ENCODE measurements around the gene FGF8. TPM values are rescaled to one million over a fixed set of nuclear protein-coding genes. Genes with fewer than 3 reads are reported as not detected.
A peak's percentile ranks its signal among the peaks of the same experiment; 100 is the strongest.

Gene FGF8
- total and polyA plus RNA-seq, 4 experiments from 2014 or later, result not detected

GRCh38 chr10:101769541-101770180 lies 6.3 kb downstream of the FGF8 start:
- no peaks in the 10 kb centered on the region for H3K36me3 Mint-ChIP-seq

DNA sequence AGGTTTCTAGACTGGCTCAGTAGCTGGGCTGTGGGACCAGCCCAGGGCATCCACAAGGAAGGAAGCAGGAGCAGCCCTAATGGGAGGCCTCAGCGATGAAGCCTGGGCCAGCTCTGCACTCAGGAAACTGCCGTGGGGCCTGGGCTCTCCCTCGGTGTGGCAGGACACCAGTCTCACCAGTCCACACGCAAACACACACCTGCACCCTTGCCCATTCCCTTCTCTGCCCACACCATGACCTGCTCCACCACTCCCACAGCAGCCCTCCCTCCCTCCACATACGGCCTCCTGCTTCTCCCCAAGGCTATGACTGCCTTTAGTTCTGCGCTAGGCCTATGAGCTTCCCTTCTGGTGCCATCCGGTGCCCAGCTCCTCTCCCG lies 7.1 kb downstream of the FGF8 start:
- no peak overlapping the region for H3K27ac Mint-ChIP-seq

More at GRCh38 chr10:101769541-101770180, 6.3 kb downstream of the FGF8 start:
- no peak overlapping the region for H3K4me3 Mint-ChIP-seq
- H3K27ac Mint-ChIP-seq, result peak overlapping the region in 1 of 7 donors; percentile 2
- H3K9me3 Mint-ChIP-seq, result peaks cover 0 to 1% (median 0%) of the 10 kb centered on the region in 8 donors
- H3K4me1 Mint-ChIP-seq, result peaks cover 9 to 20% (median 12%) of the 10 kb centered on the region in 4 donors
- Histone ChIP-seq H3K27ac (ENCODE audit: low read depth, low read length) (no peak overlapping the region), H3K4me3 (ENCODE audit: low read length in 2 of 2) (no peak overlapping the region), H3K9me3 (ENCODE audit: control insufficient read depth in 1 of 2, low read length in 2 of 2) (no peaks in the 10 kb centered on the region), H3K27me3 (ENCODE audit: insufficient read depth, low read length) (peaks cover 24% of the 10 kb centered on the region), H3K36me3 (ENCODE audit: insufficient read depth, low read length) (no peaks in the 10 kb centered on the region), H3K4me1 (ENCODE audit: insufficient read depth, low read length) (peaks cover 6% of the 10 kb centered on the region)
- POLR2A ChIA-PET (ENCODE audit: partially characterized antibody), result no interaction called here
- CTCF ChIA-PET (ENCODE audit: partially characterized antibody), result interaction anchor here (0.7 to 6.0 kb wide), 2 partner anchors 10 to 70 kb away, joined by 3 to 23 read pairs; no protein-coding TSS in a partner anchor
- no peak for DNase-seq
- peaks cover 32 to 54% of the 10 kb centered on the region in 2 donors for H3K27me3 Mint-ChIP-seq
- intact Hi-C loops (cut with micrococcal nuclease), result no loop called here

DNA sequence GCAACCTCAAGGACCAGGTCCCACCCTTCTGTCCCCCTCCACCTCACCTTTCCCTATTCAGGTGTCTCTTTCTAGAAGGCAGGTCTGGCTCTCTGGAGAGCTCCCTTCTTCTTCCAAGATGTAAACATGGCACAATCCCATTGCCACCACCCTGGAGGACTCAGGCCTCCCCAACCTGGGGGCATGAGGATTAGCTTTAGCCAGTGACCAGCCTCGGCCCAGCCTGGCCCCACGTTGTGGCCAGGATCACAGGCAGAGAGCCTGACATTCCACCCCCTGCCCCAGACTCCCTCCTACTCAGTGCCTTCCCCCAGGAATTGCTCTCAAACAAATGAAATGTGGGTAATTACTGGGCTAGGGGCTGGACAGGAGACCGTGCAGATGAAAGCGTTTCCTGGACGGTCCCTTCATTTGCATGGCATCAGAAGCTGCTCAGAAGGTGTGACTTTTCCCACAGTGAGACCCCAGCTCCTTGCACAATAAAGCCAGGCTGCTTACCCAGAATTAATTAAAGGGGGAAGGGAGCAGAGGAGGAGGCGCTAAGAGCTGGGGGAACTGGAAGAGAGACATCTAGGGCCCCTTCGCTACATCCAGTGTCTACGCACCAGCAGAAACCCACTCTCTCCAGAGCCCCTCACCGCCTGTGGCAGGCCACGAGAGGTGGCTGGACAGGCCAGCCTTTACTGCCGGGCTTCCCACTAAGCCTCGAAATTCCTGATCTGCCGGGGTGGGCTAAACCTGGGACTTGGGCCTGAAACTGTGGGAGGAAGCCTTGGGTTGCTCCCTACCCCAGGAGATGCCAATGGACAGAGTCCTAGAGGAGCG lies 7.7 kb downstream of the FGF8 start:
- Histone ChIP-seq H3K4me1 (ENCODE audit: insufficient read depth, low read length) (no peaks in the 10 kb centered on the region), H3K9me3 (ENCODE audit: control insufficient read depth in 1 of 2, low read length in 2 of 2) (no peaks in the 10 kb centered on the region), H3K27me3 (ENCODE audit: insufficient read depth, low read length) (peaks cover 12% of the 10 kb centered on the region), H3K4me3 (ENCODE audit: low read length in 2 of 2) (no peak overlapping the region), H3K27ac (ENCODE audit: low read depth, low read length) (no peak overlapping the region), H3K36me3 (ENCODE audit: insufficient read depth, low read length) (no peaks in the 10 kb centered on the region)
- Mint-ChIP-seq H3K27ac (no peak overlapping the region), H3K27me3 (peaks cover 19 to 43% of the 10 kb centered on the region in 2 donors), H3K4me3 (no peak overlapping the region), H3K4me1 (peaks cover 0 to 5% (median under 1%) of the 10 kb centered on the region in 4 donors), H3K9me3 (peaks cover 0 to 1% (median 0%) of the 10 kb centered on the region in 8 donors), H3K36me3 (no peaks in the 10 kb centered on the region)
- intact Hi-C loops (cut with micrococcal nuclease), result no loop called here
- ChIA-PET CTCF (ENCODE audit: partially characterized antibody) (interaction anchor here (0.9 to 6.0 kb wide), 4 partner anchors 12 to 555 kb away, joined by 3 to 23 read pairs (median 3); no protein-coding TSS in a partner anchor), POLR2A (ENCODE audit: partially characterized antibody) (no interaction called here)
- no peak for DNase-seq

More for the DNA sequence above, 7.1 kb downstream of the FGF8 start:
- peaks cover 24 to 47% of the 10 kb centered on the region in 2 donors for H3K27me3 Mint-ChIP-seq
- peaks cover 3 to 11% (median 5%) of the 10 kb centered on the region in 4 donors for H3K4me1 Mint-ChIP-seq
- ChIA-PET POLR2A (ENCODE audit: partially characterized antibody) (no interaction called here), CTCF (ENCODE audit: partially characterized antibody) (interaction anchor here (1.1 to 6.0 kb wide), 2 partner anchors 11 to 16 kb away, joined by 3 to 23 read pairs; no protein-coding TSS in a partner anchor)
- H3K27me3 ChIP-seq (ENCODE audit: insufficient read depth, low read length), result peaks cover 17% of the 10 kb centered on the region
- intact Hi-C loops (cut with micrococcal nuclease), result no loop called here
- H3K36me3 ChIP-seq (ENCODE audit: insufficient read depth, low read length), result no peaks in the 10 kb centered on the region
- no peaks in the 10 kb centered on the region for H3K4me1 ChIP-seq (ENCODE audit: insufficient read depth, low read length)
- H3K9me3 Mint-ChIP-seq, result peaks cover 0 to 1% (median 0%) of the 10 kb centered on the region in 8 donors
- no peak overlapping the region for H3K4me3 Mint-ChIP-seq
- DNase-seq, result no peak
- no peaks in the 10 kb centered on the region for H3K9me3 ChIP-seq (ENCODE audit: control insufficient read depth in 1 of 2, low read length in 2 of 2)
- no peak overlapping the region for H3K27ac ChIP-seq (ENCODE audit: low read depth, low read length)
- H3K4me3 ChIP-seq (ENCODE audit: low read length in 2 of 2), result no peak overlapping the region
- H3K36me3 Mint-ChIP-seq, result no peaks in the 10 kb centered on the region

DNA sequence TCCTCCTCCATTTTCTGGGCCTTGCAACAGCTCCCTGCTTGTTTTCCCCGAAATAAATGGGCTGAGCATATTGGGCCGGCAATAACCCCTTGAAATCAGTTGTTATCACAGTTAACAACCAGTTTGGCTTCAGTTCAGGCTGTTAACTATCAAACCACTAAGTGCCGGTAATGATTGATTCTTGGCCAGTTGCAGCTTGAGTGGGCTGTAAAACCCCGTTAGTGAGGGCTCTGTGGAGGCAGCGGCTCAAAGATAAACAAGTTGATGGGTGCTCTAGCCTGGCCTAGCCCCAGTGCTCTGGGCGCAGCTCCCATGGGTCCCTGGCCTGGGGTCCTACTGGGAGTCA lies 8.3 kb downstream of the FGF8 start:
- H3K36me3 ChIP-seq (ENCODE audit: insufficient read depth, low read length), result no peaks in the 10 kb centered on the region
- no peaks in the 10 kb centered on the region for H3K9me3 ChIP-seq (ENCODE audit: control insufficient read depth in 1 of 2, low read length in 2 of 2)
- no peaks in the 10 kb centered on the region for H3K4me1 Mint-ChIP-seq
- CTCF ChIA-PET (ENCODE audit: partially characterized antibody), result interaction anchor here (0.9 to 6.0 kb wide), 3 partner anchors 12 to 554 kb away, joined by 3 to 23 read pairs (median 3); no protein-coding TSS in a partner anchor
- H3K27ac Mint-ChIP-seq, result no peak overlapping the region
- peaks cover 0 to 1% (median 0%) of the 10 kb centered on the region in 8 donors for H3K9me3 Mint-ChIP-seq
- POLR2A ChIA-PET (ENCODE audit: partially characterized antibody), result no interaction called here
- DNase-seq, result no peak
- H3K27ac ChIP-seq (ENCODE audit: low read depth, low read length), result no peak overlapping the region
- intact Hi-C loops (cut with micrococcal nuclease), result no loop called here
- H3K36me3 Mint-ChIP-seq, result no peaks in the 10 kb centered on the region
- peaks cover 17 to 38% of the 10 kb centered on the region in 2 donors for H3K27me3 Mint-ChIP-seq
- H3K27me3 ChIP-seq (ENCODE audit: insufficient read depth, low read length), result peaks cover 8% of the 10 kb centered on the region
- no peak overlapping the region for H3K4me3 ChIP-seq (ENCODE audit: low read length in 2 of 2)
- no peaks in the 10 kb centered on the region for H3K4me1 ChIP-seq (ENCODE audit: insufficient read depth, low read length)
- no peak overlapping the region for H3K4me3 Mint-ChIP-seq

GRCh38 chr10:101766753-101767599 lies 8.9 kb downstream of the FGF8 start:
- Histone ChIP-seq H3K9me3 (ENCODE audit: control insufficient read depth in 1 of 2, low read length in 2 of 2) (no peaks in the 10 kb centered on the region), H3K4me1 (ENCODE audit: insufficient read depth, low read length) (no peaks in the 10 kb centered on the region), H3K27me3 (ENCODE audit: insufficient read depth, low read length) (peaks cover 5% of the 10 kb centered on the region), H3K4me3 (ENCODE audit: low read length in 2 of 2) (no peak overlapping the region), H3K27ac (ENCODE audit: low read depth, low read length) (no peak overlapping the region), H3K36me3 (ENCODE audit: insufficient read depth, low read length) (no peaks in the 10 kb centered on the region)
- H3K27me3 Mint-ChIP-seq, result peaks cover 14 to 36% of the 10 kb centered on the region in 2 donors
- no peaks in the 10 kb centered on the region for H3K9me3 Mint-ChIP-seq
- no peak overlapping the region for H3K27ac Mint-ChIP-seq
- ChIA-PET POLR2A (ENCODE audit: partially characterized antibody) (no interaction called here), CTCF (ENCODE audit: partially characterized antibody) (interaction anchor here (1.1 to 6.0 kb wide), 2 partner anchors 13 to 75 kb away, joined by 3 to 23 read pairs; no protein-coding TSS in a partner anchor)
- H3K36me3 Mint-ChIP-seq, result no peaks in the 10 kb centered on the region
- no peaks in the 10 kb centered on the region for H3K4me1 Mint-ChIP-seq
- no peak overlapping the region for H3K4me3 Mint-ChIP-seq
- DNase-seq, result no peak
- intact Hi-C loops (cut with micrococcal nuclease), result no loop called here

GRCh38 chr10:101766306-101766705 lies 9.6 kb downstream of the FGF8 start:
- Mint-ChIP-seq H3K4me3 (no peak overlapping the region), H3K27me3 (peaks cover 9 to 32% of the 10 kb centered on the region in 2 donors), H3K36me3 (no peaks in the 10 kb centered on the region), H3K9me3 (no peaks in the 10 kb centered on the region), H3K4me1 (no peaks in the 10 kb centered on the region), H3K27ac (no peak overlapping the region)
- no peak overlapping the region for H3K27ac ChIP-seq (ENCODE audit: low read depth, low read length)
- H3K4me3 ChIP-seq (ENCODE audit: low read length in 2 of 2), result no peak overlapping the region
- no peaks in the 10 kb centered on the region for H3K36me3 ChIP-seq (ENCODE audit: insufficient read depth, low read length)
- no peak for DNase-seq
- no peaks in the 10 kb centered on the region for H3K9me3 ChIP-seq (ENCODE audit: control insufficient read depth in 1 of 2, low read length in 2 of 2)
- H3K27me3 ChIP-seq (ENCODE audit: insufficient read depth, low read length), result peaks cover 5% of the 10 kb centered on the region
- ChIA-PET CTCF (ENCODE audit: partially characterized antibody) (interaction anchor here (6.0 kb wide), 1 partner anchor 14 kb away, joined by 23 read pairs; no protein-coding TSS in a partner anchor), POLR2A (ENCODE audit: partially characterized antibody) (no interaction called here)
- H3K4me1 ChIP-seq (ENCODE audit: insufficient read depth, low read length), result no peaks in the 10 kb centered on the region
- intact Hi-C loops (cut with micrococcal nuclease), result no loop called here
